GM10847 (cell line): Measurements from ENCODE around the gene CCDC70.

Source experiments
- POLR2A ChIP-seq: IDR thresholded peaks from 2 replicates; pipeline ENCODE4 v1.6.1; 2011; ENCODE audit not compliant: insufficient read length; ENCODE audit errors: extremely low read depth

The CCDC70 gene

GRCh38 chr13:51861723-51862300, at the start of gene CCDC70:
Gene CCDC70 (plus strand): TSS chr13:51861969. CDS start chr13:51865412, 3,443 bp downstream.
- TF ChIP-seq POLR2A: no peak

- TF ChIP-seq POLR2A: no peak
Measured at GRCh38 chr13:51814071-51814470, 47.7 kb upstream of the CCDC70 start.

GRCh38 chr13:51814825-51815650, 46.7 kb upstream of the CCDC70 start:
- TF ChIP-seq POLR2A: no peak

- no peak for TF ChIP-seq POLR2A
Measured at GRCh38 chr13:51815848-51816247, 45.9 kb upstream of the CCDC70 start.

GRCh38 chr13:51816604-51817249, 45.0 kb upstream of the CCDC70 start:
- no peak for TF ChIP-seq POLR2A

GRCh38 chr13:51817717-51818116, 44.1 kb upstream of the CCDC70 start:
- no peak for TF ChIP-seq POLR2A

- no peak for TF ChIP-seq POLR2A
Measured at GRCh38 chr13:51818276-51818675, 43.5 kb upstream of the CCDC70 start.

GRCh38 chr13:51818781-51819511, 42.8 kb upstream of the CCDC70 start:
- TF ChIP-seq POLR2A: no peak

GRCh38 chr13:51819544-51819943, 42.2 kb upstream of the CCDC70 start:
- no peak for TF ChIP-seq POLR2A

- no peak for TF ChIP-seq POLR2A
Measured at GRCh38 chr13:51820016-51820597, 41.7 kb upstream of the CCDC70 start.

GRCh38 chr13:51821606-51822005, 40.2 kb upstream of the CCDC70 start:
- no peak for TF ChIP-seq POLR2A

GRCh38 chr13:51822106-51822815, 39.5 kb upstream of the CCDC70 start:
- TF ChIP-seq POLR2A: no peak

GRCh38 chr13:51823359-51823758, 38.4 kb upstream of the CCDC70 start:
- no peak for TF ChIP-seq POLR2A

GRCh38 chr13:51823863-51824262, 37.9 kb upstream of the CCDC70 start:
- no peak for TF ChIP-seq POLR2A
